MM.1S (cell line): ENCODE measurements around the gene DHDH.
"Not testable (repeated sequence)": the region's sequence is repeated elsewhere in the genome, so short reads cannot be mapped to it uniquely, and the experiment has no call there.

Experiments
- DNase-seq: peaks from one replicate; pipeline ENCODE4 v3.0.0-alpha.2; 2015
- H2AFZ ChIP-seq: fragments of 300-600 bp; sonication (generic); 2 replicates; pipeline ENCODE4 v1.6.0; 2016; ENCODE audit warnings: antibody characterized with exemption, low read length
- H3F3A ChIP-seq: fragments of 300-600 bp; sonication (generic); 2 replicates; pipeline ENCODE4 v1.6.1; 2016; ENCODE audit warnings: mild to moderate bottlenecking, antibody characterized with exemption, low read length, moderate library complexity, mixed read lengths; ENCODE audit not compliant: insufficient read depth
- H3K27ac ChIP-seq: fragments of 300-600 bp; sonication (generic); 2 replicates; pipeline ENCODE4 v1.5.1; 2016; ENCODE audit warnings: mild to moderate bottlenecking, low read length
- H3K27me3 ChIP-seq: fragments of 300-600 bp; sonication (generic); replicated peaks from 2 replicates; pipeline ENCODE4 v1.6.0; 2016; ENCODE audit warnings: low read length; ENCODE audit not compliant: insufficient read depth
- H3K36me3 ChIP-seq: fragments of 300-600 bp; sonication (generic); replicated peaks from 2 replicates; pipeline ENCODE4 v1.6.1; 2016; ENCODE audit warnings: mild to moderate bottlenecking, low read length, mixed read lengths; ENCODE audit not compliant: insufficient read depth
- H3K4me1 ChIP-seq: fragments of 300-600 bp; sonication (generic); 2 replicates; pipeline ENCODE4 v1.6.1; 2016; ENCODE audit warnings: low read length, mixed read lengths
- H3K4me2 ChIP-seq: fragments of 300-600 bp; sonication (generic); 2 replicates; pipeline ENCODE4 v1.6.0; 2016; ENCODE audit warnings: low read depth, low read length
- H3K4me3 ChIP-seq: fragments of 300-600 bp; sonication (generic); 2 replicates; pipeline ENCODE4 v1.5.1; 2016; ENCODE audit warnings: low read length, mixed read lengths
- H3K79me2 ChIP-seq: fragments of 300-600 bp; sonication (generic); 2 replicates; pipeline ENCODE4 v1.6.1; 2016; ENCODE audit warnings: mixed run types, low read length, mixed read lengths
- H3K9ac ChIP-seq: fragments of 300-600 bp; sonication (generic); 2 replicates; pipeline ENCODE4 v1.6.1; 2016; ENCODE audit warnings: low read length, mixed read lengths
- H3K9me2 ChIP-seq: fragments of 300-600 bp; sonication (generic); replicated peaks from 2 replicates; pipeline ENCODE4 v1.6.1; 2016; ENCODE audit warnings: mild to moderate bottlenecking, low read length, mixed read lengths; ENCODE audit not compliant: insufficient read depth
- H3K9me3 ChIP-seq: fragments of 300-600 bp; sonication (generic); replicated peaks from 2 replicates; pipeline ENCODE4 v1.6.1; 2016; ENCODE audit warnings: mild to moderate bottlenecking, low read length, mixed read lengths; ENCODE audit not compliant: insufficient read depth
- H4K20me1 ChIP-seq: fragments of 300-600 bp; sonication (generic); 2 replicates; pipeline ENCODE4 v1.6.1; 2016; ENCODE audit warnings: mild to moderate bottlenecking, low read length, moderate library complexity, mixed read lengths; ENCODE audit not compliant: insufficient read depth
- CTCF ChIP-seq: fragments of 300-600 bp; sonication (generic); IDR thresholded peaks from 2 replicates; pipeline ENCODE4 v1.5.1; 2016; ENCODE audit warnings: antibody characterized with exemption, low read length, mixed read lengths
- EZH2 ChIP-seq: fragments of 300-600 bp; sonication (generic); optimal IDR thresholded peaks from 2 replicates; pipeline ENCODE3; 2017; ENCODE audit warnings: low read depth, mild to moderate bottlenecking, antibody characterized with exemption, low read length, mixed read lengths
- EZH2phosphoT487 ChIP-seq: fragments of 300-600 bp; sonication (generic); IDR thresholded peaks from 2 replicates; pipeline ENCODE4 v1.6.1; 2018; ENCODE audit warnings: antibody characterized with exemption, low read length

Gene DHDH

GRCh38 chr19:48890551-48890950, 42.9 kb upstream of the DHDH start:
- Histone ChIP-seq H3K36me3 (no peaks in the 10 kb centered on the region), H3F3A (0 out of 2 replicates have a peak, but pooled peaks cover 4% of the 10 kb centered on the region), H2AFZ (no peak overlapping the region), H3K27ac (no peak overlapping the region), H3K9ac (no peak overlapping the region), H3K79me2 (no peaks in the 10 kb centered on the region), H3K27me3 (no peaks in the 10 kb centered on the region), H3K4me1 (peaks cover 13% of the 10 kb centered on the region), H3K4me3 (no peak overlapping the region), H3K9me2 (no peaks in the 10 kb centered on the region), H3K9me3 (no peaks in the 10 kb centered on the region), H4K20me1 (no peaks in the 10 kb centered on the region), H3K4me2 (no peak overlapping the region)
- TF ChIP-seq EZH2phosphoT487 (no peak), EZH2 (no peak), CTCF (no peak)
- DNase-seq, result no peak

DNA sequence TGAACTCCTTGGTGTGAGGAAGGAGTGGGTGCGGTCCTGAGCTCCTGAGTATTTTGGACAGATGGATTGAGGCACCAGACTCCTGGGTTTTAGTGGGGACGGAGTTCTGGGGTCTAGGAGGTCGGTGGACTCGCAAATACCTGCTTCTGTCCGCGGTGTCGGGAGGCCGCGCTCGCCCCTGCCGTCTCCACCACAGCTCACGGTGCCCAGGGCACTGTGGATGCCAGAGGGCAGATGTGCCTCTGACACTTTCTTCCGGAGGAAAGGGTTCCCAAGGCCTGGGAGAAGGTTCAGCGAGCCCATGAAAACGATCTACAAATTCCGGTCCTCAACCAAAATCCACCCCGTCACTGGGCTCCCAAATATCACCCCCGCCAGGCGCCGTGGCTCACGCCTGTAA, 38.3 kb upstream of the DHDH start:
- Histone ChIP-seq H3K27me3 (no peaks in the 10 kb centered on the region), H3K9ac (no peak overlapping the region), H3K36me3 (no peaks in the 10 kb centered on the region), H3K9me3 (no peaks in the 10 kb centered on the region), H3K9me2 (no peaks in the 10 kb centered on the region), H3K4me2 (no peak overlapping the region), H3K27ac (no peak overlapping the region), H3K4me1 (peaks cover 13% of the 10 kb centered on the region), H2AFZ (no peak overlapping the region), H3F3A (peaks cover 11% of the 10 kb centered on the region), H4K20me1 (no peaks in the 10 kb centered on the region), H3K79me2 (peaks cover under 1% of the 10 kb centered on the region), H3K4me3 (no peak overlapping the region)
- DNase-seq, result no peak
- TF ChIP-seq CTCF, result no peak

DNA sequence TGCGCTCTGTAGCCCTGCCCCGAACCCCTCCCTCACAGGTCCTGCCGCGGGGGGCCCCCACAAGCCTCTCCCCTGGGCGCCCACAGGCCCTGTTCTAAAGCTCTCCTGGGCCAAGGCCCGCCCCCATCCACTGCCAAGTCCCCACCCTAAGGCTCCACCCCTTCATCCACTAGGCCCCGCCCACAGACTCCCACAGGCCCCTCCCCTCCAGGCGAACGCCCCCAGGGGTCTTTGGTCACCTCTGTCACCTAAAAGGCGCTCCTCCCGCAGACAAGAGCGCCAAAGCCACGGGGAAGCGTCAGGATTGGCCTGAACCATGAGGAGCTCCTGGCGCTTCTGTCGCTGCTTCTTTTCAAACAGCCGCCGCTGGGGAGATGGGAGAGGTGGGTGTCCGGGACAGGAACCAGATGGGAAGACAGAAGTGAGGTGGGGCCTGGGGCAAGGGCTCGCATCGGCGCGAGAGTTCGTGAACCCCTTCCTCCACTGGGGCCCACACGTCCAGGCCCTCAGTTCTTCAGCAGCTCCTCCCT, 37.2 kb upstream of the DHDH start:
- Histone ChIP-seq H3K27me3 (no peaks in the 10 kb centered on the region), H3K4me1 (peaks cover 8% of the 10 kb centered on the region), H3F3A (peaks cover 11% of the 10 kb centered on the region), H3K9me3 (no peaks in the 10 kb centered on the region), H4K20me1 (no peaks in the 10 kb centered on the region), H3K79me2 (peaks cover 11% of the 10 kb centered on the region), H3K4me3 (no peak overlapping the region), H3K4me2 (no peak overlapping the region), H2AFZ (no peak overlapping the region), H3K9ac (no peak overlapping the region), H3K27ac (no peak overlapping the region), H3K9me2 (no peaks in the 10 kb centered on the region), H3K36me3 (no peaks in the 10 kb centered on the region)
- TF ChIP-seq EZH2phosphoT487 (no peak), EZH2 (no peak), CTCF (no peak)
- DNase-seq, result no peak

DNA sequence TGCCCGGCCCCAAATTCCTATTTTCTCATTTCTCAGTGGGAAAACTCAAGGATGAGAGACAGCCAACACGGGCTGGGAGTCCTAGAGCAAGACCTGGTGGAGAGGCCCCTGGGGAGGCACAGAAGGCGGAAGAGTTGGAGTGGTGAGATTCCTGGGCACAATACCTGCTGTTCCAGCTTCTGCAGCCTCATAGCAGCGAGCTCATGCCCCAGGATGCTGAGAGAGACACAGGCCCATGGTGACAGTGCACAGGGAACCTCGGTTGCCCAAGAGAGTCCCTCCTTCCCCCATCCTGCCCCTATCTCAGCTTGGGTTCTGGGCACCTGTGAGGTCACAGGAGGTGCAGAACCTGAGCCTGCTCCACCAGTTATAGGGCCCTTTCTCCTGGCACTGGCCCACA, 36.3 kb upstream of the DHDH start:
- Histone ChIP-seq H3K79me2 (peaks cover 19% of the 10 kb centered on the region), H3K36me3 (no peaks in the 10 kb centered on the region), H3K9me2 (no peaks in the 10 kb centered on the region), H3F3A (peaks cover 7% of the 10 kb centered on the region), H3K4me3 (no peak overlapping the region), H3K9ac (no peak overlapping the region), H3K9me3 (no peaks in the 10 kb centered on the region), H3K4me1 (peaks cover 2% of the 10 kb centered on the region), H3K27ac (no peak overlapping the region), H3K4me2 (no peak overlapping the region), H3K27me3 (no peaks in the 10 kb centered on the region), H4K20me1 (no peaks in the 10 kb centered on the region), H2AFZ (no peak overlapping the region)
- no peak for TF ChIP-seq EZH2
- no peak for TF ChIP-seq CTCF
- no peak for TF ChIP-seq EZH2phosphoT487
- no peak for DNase-seq

DNA sequence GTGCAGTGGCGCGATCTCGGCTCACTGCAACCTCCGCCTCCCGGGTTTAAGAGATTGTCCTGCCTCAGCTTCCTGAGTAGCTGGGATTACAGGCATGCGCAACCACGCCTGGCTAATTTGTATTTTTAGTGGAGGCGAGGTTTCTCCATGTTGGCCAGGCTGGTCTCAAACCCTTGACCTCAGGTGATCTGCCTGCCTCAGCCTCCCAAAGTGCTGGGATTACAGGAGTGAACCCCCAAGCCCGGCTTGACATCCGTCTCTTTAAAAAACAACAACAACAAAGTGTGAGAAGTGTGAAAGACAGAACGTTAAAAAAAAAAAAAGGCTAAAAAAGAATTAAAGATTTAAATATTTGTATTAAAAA, 34.1 kb upstream of the DHDH start:
- not testable (repeated sequence) for H3K4me1 ChIP-seq
- H2AFZ ChIP-seq, result 0 out of 2 replicates have a peak overlapping the region, but pooled peaks have one; percentile 14
- H3K4me3 ChIP-seq, result peak overlapping the region; percentile 85; the same call in 1 of the 2 replicates

More for the DNA sequence above, 34.1 kb upstream of the DHDH start:
- not testable (repeated sequence) for H3K36me3 ChIP-seq, H3K9me2 ChIP-seq, H4K20me1 ChIP-seq, H3K9ac ChIP-seq, DNase-seq, H3K27me3 ChIP-seq, H3F3A ChIP-seq, H3K9me3 ChIP-seq
- Histone ChIP-seq H3K79me2 (peaks cover 24% of the 10 kb centered on the region), H3K27ac (peak overlapping the region; percentile 56; the same call in 1 of the 2 replicates), H3K4me2 (peak overlapping the region; percentile 86; the same call in 1 of the 2 replicates)
